Measurements from ENCODE around the gene ADAMTS9. TPM values are rescaled to one million over a fixed set of nuclear protein-coding genes. Genes with fewer than 3 reads are reported as not detected.

The ADAMTS9 gene
- total RNA-seq, 1 experiment from 2014 or later = 0.46 TPM

GRCh38 chr3:64541803-64542202 lies 146.0 kb downstream of the ADAMTS9 start:
- Mint-ChIP-seq H3K27ac (no peak overlapping the region), H3K4me3 (no peak overlapping the region), H3K27me3 (ENCODE audit: low read depth) (peaks cover 15% of the 10 kb centered on the region), H3K4me1 (peaks cover 0 to 4% of the 10 kb centered on the region in 2 experiments; a peak in 2 of 4 replicates), H3K9me3 (peaks cover 0 to 3% of the 10 kb centered on the region in 2 experiments; a peak in 1 of 5 replicates), H3K36me3 (ENCODE audit: insufficient read depth in 1 of 3, low read depth in 3 of 3) (no peaks in the 10 kb centered on the region; a peak in 1 of 7 replicates)
- H3K23ac ChIP-seq (ENCODE audit: insufficient read length, low read depth, low read length) = no peak overlapping the region
- H3K4me2 ChIP-seq (ENCODE audit: insufficient read depth, insufficient read length, low read length) = no peak overlapping the region
- WGBS (ENCODE audit: extremely low coverage, insufficient read length, low lambda C conversion rate) = no CpG with 5 or more reads among the region's 4 CpGs
- no peaks in the 10 kb centered on the region for H3K79me1 ChIP-seq (ENCODE audit: insufficient read depth, low read depth, low read length, poor library complexity, severe bottlenecking)
- no peak overlapping the region for H4K91ac ChIP-seq (ENCODE audit: insufficient read length, low read depth, low read length)
- no peaks in the 10 kb centered on the region for H3K9me3 ChIP-seq (ENCODE audit: control insufficient read depth, low read depth, low read length)
- DNase-seq = no peak
- no peak overlapping the region for H2AFZ ChIP-seq (ENCODE audit: low read length)
- H3K79me2 ChIP-seq (ENCODE audit: insufficient read depth, low read length) = no peaks in the 10 kb centered on the region
- H3K27ac ChIP-seq (ENCODE audit: insufficient read length, low read depth, low read length) = no peak overlapping the region
- no peak overlapping the region for H2BK20ac ChIP-seq (ENCODE audit: low read depth, low read length, poor library complexity, severe bottlenecking)
- no peak for TF ChIP-seq CTCF (conservative IDR thresholded peaks at IDR 0.05)
- H3K18ac ChIP-seq (ENCODE audit: insufficient read length, low read depth, low read length) = no peak overlapping the region
- no peaks in the 10 kb centered on the region for H3K4me1 ChIP-seq (ENCODE audit: insufficient read depth, low read length)
- H2BK5ac ChIP-seq (ENCODE audit: insufficient read length, low read length) = no peak overlapping the region
- no peak overlapping the region for H2BK120ac ChIP-seq (ENCODE audit: low read depth, low read length, poor library complexity, severe bottlenecking)
- H2BK12ac ChIP-seq (ENCODE audit: insufficient read length, low read depth, low read length) = no peak overlapping the region
- H3K14ac ChIP-seq (ENCODE audit: insufficient read depth, low read length) = no peak overlapping the region
- no peak overlapping the region for H4K5ac ChIP-seq (ENCODE audit: insufficient read length, low read depth, low read length)
- H3K56ac ChIP-seq (ENCODE audit: insufficient read length, low read depth, low read length) = no peak overlapping the region
- H3K4ac ChIP-seq (ENCODE audit: low read depth, low read length) = no peak overlapping the region
- no peaks in the 10 kb centered on the region for H4K20me1 ChIP-seq (ENCODE audit: control insufficient read depth, insufficient read depth, insufficient read length)
- no peak overlapping the region for H2BK15ac ChIP-seq (ENCODE audit: low read depth, low read length)
- H3K9ac ChIP-seq (ENCODE audit: extremely low read depth, insufficient read length, low read length) = no peak overlapping the region
- H3T11ph ChIP-seq (ENCODE audit: low read length) = no peak overlapping the region
- H3K23me2 ChIP-seq (ENCODE audit: insufficient read length, low read depth, low read length, poor library complexity, severe bottlenecking) = no peaks in the 10 kb centered on the region
- no peak overlapping the region for H4K8ac ChIP-seq (replicated peaks; ENCODE audit: insufficient read length, low read depth, low read length)
- H2AK5ac ChIP-seq (ENCODE audit: insufficient read length, low read length) = no peak overlapping the region
- H3K27me3 ChIP-seq (ENCODE audit: insufficient read depth, low read length) = no peaks in the 10 kb centered on the region
